ENCODE measurements around the gene CDC42EP5. TPM values are rescaled to one million over a fixed set of nuclear protein-coding genes. Genes with fewer than 3 reads are reported as not detected.
A peak's percentile ranks its signal among the peaks of the same experiment; 100 is the strongest.

CDC42EP5 gene
- total RNA-seq, 1 experiment from 2014 or later, result 11.5 TPM

DNA sequence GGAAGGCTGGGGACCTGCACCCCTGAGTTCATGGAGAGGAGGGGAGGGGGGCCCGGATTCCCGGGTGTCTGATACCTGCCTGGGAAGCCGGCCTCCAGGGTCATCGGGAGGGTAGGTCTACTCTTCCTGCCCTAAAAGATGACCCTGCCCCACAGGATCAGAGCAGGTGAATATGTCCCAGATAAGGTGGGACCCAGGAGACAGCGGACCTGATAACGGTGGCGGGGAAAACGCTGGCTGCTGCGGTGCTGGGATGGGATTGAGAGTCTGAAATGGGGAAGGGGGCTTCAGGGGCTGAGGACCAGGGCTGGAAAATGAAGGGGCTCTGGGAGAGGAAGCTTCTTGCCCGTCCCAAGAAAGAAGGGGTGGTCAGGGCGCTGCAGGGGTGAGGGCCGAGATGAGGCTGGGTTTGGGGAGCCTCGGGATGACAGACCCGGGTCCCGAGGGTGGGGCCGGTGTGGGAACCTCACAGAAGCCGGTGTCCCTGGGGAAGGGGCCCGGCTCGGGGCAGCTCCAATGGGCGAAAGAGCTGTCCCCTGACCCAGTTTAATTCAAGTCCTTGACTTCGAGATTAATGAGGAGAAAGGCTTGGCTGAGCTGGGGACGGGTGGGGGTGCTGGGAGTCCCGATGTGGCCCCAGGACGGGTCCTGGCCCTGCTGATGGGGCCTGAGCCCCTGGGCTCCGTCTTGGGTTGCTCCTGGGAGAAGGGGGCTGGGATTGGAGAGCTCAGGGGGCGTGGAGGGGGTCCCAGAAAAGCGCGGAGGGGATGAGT, 57.0 kb downstream of the CDC42EP5 start:
- ChIA-PET POLR2A (interaction anchor here (1.2 kb wide), 1 partner anchor 8 kb away, joined by 4 read pairs; no protein-coding TSS in a partner anchor), CTCF (interaction anchor here (0.6 to 2.4 kb wide), 20 partner anchors 13 to 236 kb away, joined by 3 to 46 read pairs (median 4); partner anchors contain the start of genes CDC42EP5, LENG8, LENG9 and TSEN34)
- Mint-ChIP-seq H3K36me3 (peaks cover 9% of the 10 kb centered on the region; the same call in 1 of the 2 replicates), H3K27me3 (ENCODE audit: low read depth) (peaks cover 50% of the 10 kb centered on the region), H3K4me3 (peak overlapping the region; percentile 82), H3K27ac (no peak overlapping the region), H3K4me1 (peaks cover 30% of the 10 kb centered on the region), H3K9me3 (peaks cover 19% of the 10 kb centered on the region)
- no peak for ATAC-seq
- no peak for DNase-seq (ENCODE audit: low spot score)
- TF ChIP-seq HMGA2 (CRISPR knock-in tag; IDR thresholded peaks at IDR 0.05), result no peak
- TF ChIP-seq MYBL2 (CRISPR knock-in tag; IDR thresholded peaks at IDR 0.05), result no peak
- TF ChIP-seq, protein P1, sequence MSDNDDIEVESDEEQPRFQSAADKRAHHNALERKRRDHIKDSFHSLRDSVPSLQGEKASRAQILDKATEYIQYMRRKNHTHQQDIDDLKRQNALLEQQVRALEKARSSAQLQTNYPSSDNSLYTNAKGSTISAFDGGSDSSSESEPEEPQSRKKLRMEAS (CRISPR knock-in tag; IDR thresholded peaks at IDR 0.05), result 0 out of 2 replicates have a peak, but pooled peaks have one; percentile 8

DNA sequence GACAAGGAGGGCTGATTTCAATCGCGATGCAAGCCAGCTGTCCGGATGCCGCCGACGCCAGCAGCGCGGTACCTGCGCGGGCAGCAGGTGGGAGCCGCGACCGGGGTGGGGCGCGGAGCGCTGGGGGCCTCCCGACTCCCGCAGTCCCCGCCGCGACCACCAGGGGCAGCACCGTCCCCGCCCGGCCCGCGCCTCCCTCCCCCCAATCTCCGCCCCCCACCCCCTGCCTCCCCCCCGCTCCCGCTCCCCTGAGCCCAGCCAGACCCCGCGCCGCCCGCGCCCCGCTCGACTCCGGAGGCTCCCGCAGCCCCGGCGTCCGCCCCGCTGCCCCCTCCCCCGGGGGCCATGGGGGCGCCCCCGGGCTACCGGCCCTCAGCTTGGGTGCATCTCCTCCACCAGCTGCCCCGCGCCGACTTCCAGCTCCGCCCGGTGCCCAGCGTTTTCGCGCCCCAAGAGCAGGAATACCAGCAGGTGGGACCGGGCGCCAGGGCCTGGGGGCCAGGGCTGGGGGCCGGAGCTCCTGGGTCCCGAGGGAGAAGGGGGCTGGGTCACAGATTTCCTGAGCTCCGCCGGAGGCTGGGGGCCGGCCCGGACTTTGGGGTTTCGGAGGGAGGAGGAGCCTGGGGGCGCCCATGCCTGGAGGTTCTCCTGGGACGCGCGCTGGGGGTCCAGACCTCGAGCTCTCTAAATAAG, 57.7 kb downstream of the CDC42EP5 start, which contains the start of gene TTYH1:
Gene TTYH1 (plus strand): TSS at position 257 of the 693 bp plus-strand sequence. CDS start 89 bp downstream, at position 346.
- ChIA-PET CTCF (interaction anchor here (0.6 to 2.4 kb wide), 19 partner anchors 12 to 235 kb away, joined by 3 to 46 read pairs (median 4); partner anchors contain the start of genes CDC42EP5, LENG8, LENG9 and MBOAT7), POLR2A (no interaction called here)
- TF ChIP-seq, protein P2, sequence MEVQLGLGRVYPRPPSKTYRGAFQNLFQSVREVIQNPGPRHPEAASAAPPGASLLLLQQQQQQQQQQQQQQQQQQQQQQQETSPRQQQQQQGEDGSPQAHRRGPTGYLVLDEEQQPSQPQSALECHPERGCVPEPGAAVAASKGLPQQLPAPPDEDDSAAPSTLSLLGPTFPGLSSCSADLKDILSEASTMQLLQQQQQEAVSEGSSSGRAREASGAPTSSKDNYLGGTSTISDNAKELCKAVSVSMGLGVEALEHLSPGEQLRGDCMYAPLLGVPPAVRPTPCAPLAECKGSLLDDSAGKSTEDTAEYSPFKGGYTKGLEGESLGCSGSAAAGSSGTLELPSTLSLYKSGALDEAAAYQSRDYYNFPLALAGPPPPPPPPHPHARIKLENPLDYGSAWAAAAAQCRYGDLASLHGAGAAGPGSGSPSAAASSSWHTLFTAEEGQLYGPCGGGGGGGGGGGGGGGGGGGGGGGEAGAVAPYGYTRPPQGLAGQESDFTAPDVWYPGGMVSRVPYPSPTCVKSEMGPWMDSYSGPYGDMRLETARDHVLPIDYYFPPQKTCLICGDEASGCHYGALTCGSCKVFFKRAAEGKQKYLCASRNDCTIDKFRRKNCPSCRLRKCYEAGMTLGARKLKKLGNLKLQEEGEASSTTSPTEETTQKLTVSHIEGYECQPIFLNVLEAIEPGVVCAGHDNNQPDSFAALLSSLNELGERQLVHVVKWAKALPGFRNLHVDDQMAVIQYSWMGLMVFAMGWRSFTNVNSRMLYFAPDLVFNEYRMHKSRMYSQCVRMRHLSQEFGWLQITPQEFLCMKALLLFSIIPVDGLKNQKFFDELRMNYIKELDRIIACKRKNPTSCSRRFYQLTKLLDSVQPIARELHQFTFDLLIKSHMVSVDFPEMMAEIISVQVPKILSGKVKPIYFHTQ (CRISPR knock-in tag; IDR thresholded peaks at IDR 0.05), result no peak
- TF ChIP-seq, protein P3, sequence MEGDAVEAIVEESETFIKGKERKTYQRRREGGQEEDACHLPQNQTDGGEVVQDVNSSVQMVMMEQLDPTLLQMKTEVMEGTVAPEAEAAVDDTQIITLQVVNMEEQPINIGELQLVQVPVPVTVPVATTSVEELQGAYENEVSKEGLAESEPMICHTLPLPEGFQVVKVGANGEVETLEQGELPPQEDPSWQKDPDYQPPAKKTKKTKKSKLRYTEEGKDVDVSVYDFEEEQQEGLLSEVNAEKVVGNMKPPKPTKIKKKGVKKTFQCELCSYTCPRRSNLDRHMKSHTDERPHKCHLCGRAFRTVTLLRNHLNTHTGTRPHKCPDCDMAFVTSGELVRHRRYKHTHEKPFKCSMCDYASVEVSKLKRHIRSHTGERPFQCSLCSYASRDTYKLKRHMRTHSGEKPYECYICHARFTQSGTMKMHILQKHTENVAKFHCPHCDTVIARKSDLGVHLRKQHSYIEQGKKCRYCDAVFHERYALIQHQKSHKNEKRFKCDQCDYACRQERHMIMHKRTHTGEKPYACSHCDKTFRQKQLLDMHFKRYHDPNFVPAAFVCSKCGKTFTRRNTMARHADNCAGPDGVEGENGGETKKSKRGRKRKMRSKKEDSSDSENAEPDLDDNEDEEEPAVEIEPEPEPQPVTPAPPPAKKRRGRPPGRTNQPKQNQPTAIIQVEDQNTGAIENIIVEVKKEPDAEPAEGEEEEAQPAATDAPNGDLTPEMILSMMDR (IDR thresholded peaks at IDR 0.05), result peak; percentile 90
- TF ChIP-seq SMAD4 (CRISPR knock-in tag; IDR thresholded peaks at IDR 0.05) (no peak), GABPB1 (CRISPR knock-in tag; IDR thresholded peaks at IDR 0.05) (no peak), NR3C1 (CRISPR knock-in tag; conservative IDR thresholded peaks at IDR 0.05; ENCODE audit: low read depth) (no peak), OVOL2 (CRISPR knock-in tag; IDR thresholded peaks at IDR 0.05; ENCODE audit: borderline replicate concordance) (no peak), RELA (CRISPR knock-in tag; IDR thresholded peaks at IDR 0.05; ENCODE audit: borderline replicate concordance) (no peak), TCF7 (CRISPR knock-in tag; IDR thresholded peaks at IDR 0.05; ENCODE audit: low read depth) (no peak), TP53 (CRISPR knock-in tag; IDR thresholded peaks at IDR 0.05) (no peak)
- TF ChIP-seq, protein P4, sequence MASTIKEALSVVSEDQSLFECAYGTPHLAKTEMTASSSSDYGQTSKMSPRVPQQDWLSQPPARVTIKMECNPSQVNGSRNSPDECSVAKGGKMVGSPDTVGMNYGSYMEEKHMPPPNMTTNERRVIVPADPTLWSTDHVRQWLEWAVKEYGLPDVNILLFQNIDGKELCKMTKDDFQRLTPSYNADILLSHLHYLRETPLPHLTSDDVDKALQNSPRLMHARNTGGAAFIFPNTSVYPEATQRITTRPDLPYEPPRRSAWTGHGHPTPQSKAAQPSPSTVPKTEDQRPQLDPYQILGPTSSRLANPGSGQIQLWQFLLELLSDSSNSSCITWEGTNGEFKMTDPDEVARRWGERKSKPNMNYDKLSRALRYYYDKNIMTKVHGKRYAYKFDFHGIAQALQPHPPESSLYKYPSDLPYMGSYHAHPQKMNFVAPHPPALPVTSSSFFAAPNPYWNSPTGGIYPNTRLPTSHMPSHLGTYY (CRISPR knock-in tag; IDR thresholded peaks at IDR 0.05), result no peak
- TF ChIP-seq, protein P5, sequence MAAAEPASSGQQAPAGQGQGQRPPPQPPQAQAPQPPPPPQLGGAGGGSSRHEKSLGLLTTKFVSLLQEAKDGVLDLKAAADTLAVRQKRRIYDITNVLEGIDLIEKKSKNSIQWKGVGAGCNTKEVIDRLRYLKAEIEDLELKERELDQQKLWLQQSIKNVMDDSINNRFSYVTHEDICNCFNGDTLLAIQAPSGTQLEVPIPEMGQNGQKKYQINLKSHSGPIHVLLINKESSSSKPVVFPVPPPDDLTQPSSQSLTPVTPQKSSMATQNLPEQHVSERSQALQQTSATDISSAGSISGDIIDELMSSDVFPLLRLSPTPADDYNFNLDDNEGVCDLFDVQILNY (CRISPR knock-in tag; IDR thresholded peaks at IDR 0.05), result no peak
- TF ChIP-seq, protein P6, sequence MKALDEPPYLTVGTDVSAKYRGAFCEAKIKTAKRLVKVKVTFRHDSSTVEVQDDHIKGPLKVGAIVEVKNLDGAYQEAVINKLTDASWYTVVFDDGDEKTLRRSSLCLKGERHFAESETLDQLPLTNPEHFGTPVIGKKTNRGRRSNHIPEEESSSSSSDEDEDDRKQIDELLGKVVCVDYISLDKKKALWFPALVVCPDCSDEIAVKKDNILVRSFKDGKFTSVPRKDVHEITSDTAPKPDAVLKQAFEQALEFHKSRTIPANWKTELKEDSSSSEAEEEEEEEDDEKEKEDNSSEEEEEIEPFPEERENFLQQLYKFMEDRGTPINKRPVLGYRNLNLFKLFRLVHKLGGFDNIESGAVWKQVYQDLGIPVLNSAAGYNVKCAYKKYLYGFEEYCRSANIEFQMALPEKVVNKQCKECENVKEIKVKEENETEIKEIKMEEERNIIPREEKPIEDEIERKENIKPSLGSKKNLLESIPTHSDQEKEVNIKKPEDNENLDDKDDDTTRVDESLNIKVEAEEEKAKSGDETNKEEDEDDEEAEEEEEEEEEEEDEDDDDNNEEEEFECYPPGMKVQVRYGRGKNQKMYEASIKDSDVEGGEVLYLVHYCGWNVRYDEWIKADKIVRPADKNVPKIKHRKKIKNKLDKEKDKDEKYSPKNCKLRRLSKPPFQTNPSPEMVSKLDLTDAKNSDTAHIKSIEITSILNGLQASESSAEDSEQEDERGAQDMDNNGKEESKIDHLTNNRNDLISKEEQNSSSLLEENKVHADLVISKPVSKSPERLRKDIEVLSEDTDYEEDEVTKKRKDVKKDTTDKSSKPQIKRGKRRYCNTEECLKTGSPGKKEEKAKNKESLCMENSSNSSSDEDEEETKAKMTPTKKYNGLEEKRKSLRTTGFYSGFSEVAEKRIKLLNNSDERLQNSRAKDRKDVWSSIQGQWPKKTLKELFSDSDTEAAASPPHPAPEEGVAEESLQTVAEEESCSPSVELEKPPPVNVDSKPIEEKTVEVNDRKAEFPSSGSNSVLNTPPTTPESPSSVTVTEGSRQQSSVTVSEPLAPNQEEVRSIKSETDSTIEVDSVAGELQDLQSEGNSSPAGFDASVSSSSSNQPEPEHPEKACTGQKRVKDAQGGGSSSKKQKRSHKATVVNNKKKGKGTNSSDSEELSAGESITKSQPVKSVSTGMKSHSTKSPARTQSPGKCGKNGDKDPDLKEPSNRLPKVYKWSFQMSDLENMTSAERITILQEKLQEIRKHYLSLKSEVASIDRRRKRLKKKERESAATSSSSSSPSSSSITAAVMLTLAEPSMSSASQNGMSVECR (CRISPR knock-in tag; IDR thresholded peaks at IDR 0.05; ENCODE audit: borderline replicate concordance), result no peak
- TF ChIP-seq, protein P1 (CRISPR knock-in tag; IDR thresholded peaks at IDR 0.05), result peak; percentile 43; the same call in 1 of the 2 replicates
- TF ChIP-seq, protein P7, sequence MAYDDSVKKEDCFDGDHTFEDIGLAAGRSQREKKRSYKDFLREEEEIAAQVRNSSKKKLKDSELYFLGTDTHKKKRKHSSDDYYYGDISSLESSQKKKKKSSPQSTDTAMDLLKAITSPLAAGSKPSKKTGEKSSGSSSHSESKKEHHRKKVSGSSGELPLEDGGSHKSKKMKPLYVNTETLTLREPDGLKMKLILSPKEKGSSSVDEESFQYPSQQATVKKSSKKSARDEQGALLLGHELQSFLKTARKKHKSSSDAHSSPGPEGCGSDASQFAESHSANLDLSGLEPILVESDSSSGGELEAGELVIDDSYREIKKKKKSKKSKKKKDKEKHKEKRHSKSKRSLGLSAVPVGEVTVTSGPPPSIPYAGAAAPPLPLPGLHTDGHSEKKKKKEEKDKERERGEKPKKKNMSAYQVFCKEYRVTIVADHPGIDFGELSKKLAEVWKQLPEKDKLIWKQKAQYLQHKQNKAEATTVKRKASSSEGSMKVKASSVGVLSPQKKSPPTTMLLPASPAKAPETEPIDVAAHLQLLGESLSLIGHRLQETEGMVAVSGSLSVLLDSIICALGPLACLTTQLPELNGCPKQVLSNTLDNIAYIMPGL (CRISPR knock-in tag; IDR thresholded peaks at IDR 0.05), result peak; percentile 55; the same call in 1 of the 2 replicates

More for the DNA sequence above, 57.7 kb downstream of the CDC42EP5 start, which contains the start of gene TTYH1:
- peaks cover 36% of the 10 kb centered on the region for H3K4me1 Mint-ChIP-seq
- peaks cover 9% of the 10 kb centered on the region; the same call in 1 of the 2 replicates for H3K36me3 Mint-ChIP-seq
- H3K9me3 Mint-ChIP-seq, result peaks cover 19% of the 10 kb centered on the region
- H3K27me3 Mint-ChIP-seq (ENCODE audit: low read depth), result peaks cover 57% of the 10 kb centered on the region
- H3K27ac Mint-ChIP-seq, result no peak within 1 kb of the TSS
- DNase-seq (ENCODE audit: low spot score) (peak; percentile 77), ATAC-seq (peak; percentile 51)
- peak within 1 kb of the TSS; percentile 82 for H3K4me3 Mint-ChIP-seq
